Hepatocyte (in vitro differentiated cells): Measurements from ENCODE around the gene GRM8. TPM values are rescaled to one million over a fixed set of nuclear protein-coding genes. Genes with fewer than 3 reads are reported as not detected.

ENCODE experiments used
- DNase-seq: peaks from one replicate; pipeline ENCODE4 v3.0.0-alpha.2; 2016; ENCODE audit warnings: low spot score
- H2AFZ ChIP-seq: fragments of 200-600 bp; sonication (generic); 2 replicates; pipeline ENCODE4 v1.6.0; 2016; ENCODE audit warnings: antibody characterized with exemption, mild to moderate bottlenecking
- H3K27ac ChIP-seq: fragments of 200-600 bp; sonication (generic); 2 replicates; pipeline ENCODE4 v1.5.1; 2016; ENCODE audit warnings: mild to moderate bottlenecking
- H3K27me3 ChIP-seq: fragments of 200-600 bp; sonication (generic); 2 replicates; pipeline ENCODE4 v1.6.1; 2016
- H3K36me3 ChIP-seq: fragments of 200-600 bp; sonication (generic); replicated peaks from 2 replicates; pipeline ENCODE4 v1.5.1; 2016; ENCODE audit warnings: low read depth; ENCODE audit not compliant: insufficient read depth
- H3K4me1 ChIP-seq: fragments of 200-600 bp; sonication (generic); 2 replicates; pipeline ENCODE4 v1.5.1; 2016; ENCODE audit warnings: mild to moderate bottlenecking, moderate library complexity; ENCODE audit not compliant: insufficient read depth
- H3K4me2 ChIP-seq: fragments of 200-600 bp; sonication (generic); 2 replicates; pipeline ENCODE4 v1.6.0; 2016
- H3K4me3 ChIP-seq: fragments of 200-600 bp; sonication (generic); 2 replicates; pipeline ENCODE4 v1.5.1; 2016; ENCODE audit warnings: mild to moderate bottlenecking
- H3K79me2 ChIP-seq: fragments of 200-600 bp; sonication (generic); 2 replicates; pipeline ENCODE4 v1.6.0; 2017; ENCODE audit warnings: mild to moderate bottlenecking
- H3K9me2 ChIP-seq: fragments of 200-600 bp; sonication (generic); replicated peaks from 2 replicates; pipeline ENCODE4 v1.6.0; 2017; ENCODE audit warnings: mild to moderate bottlenecking; ENCODE audit not compliant: insufficient read depth
- H3K9me3 ChIP-seq: fragments of 200-600 bp; sonication (generic); 2 replicates; pipeline ENCODE4 v1.5.1; 2016; ENCODE audit warnings: low read depth, mild to moderate bottlenecking
- H4K20me1 ChIP-seq: fragments of 200-600 bp; sonication (generic); 2 replicates; pipeline ENCODE4 v1.6.0; 2016; ENCODE audit warnings: mild to moderate bottlenecking; ENCODE audit not compliant: insufficient read depth, poor library complexity, severe bottlenecking
- CTCF ChIP-seq: fragments of 200-600 bp; sonication (generic); IDR thresholded peaks from 2 replicates; pipeline ENCODE4 v1.5.1; 2016; ENCODE audit warnings: antibody characterized with exemption, mild to moderate bottlenecking; ENCODE audit not compliant: poor library complexity
- EZH2 ChIP-seq: fragments of 200-600 bp; sonication (generic); IDR thresholded peaks from 2 replicates; pipeline ENCODE4 v1.6.1; 2016; ENCODE audit warnings: antibody characterized with exemption, mild to moderate bottlenecking, borderline replicate concordance
- EZH2phosphoT487 ChIP-seq: fragments of 200-600 bp; sonication (generic); IDR thresholded peaks from one replicate; pipeline ENCODE4 v1.6.1; 2018; ENCODE audit warnings: antibody characterized with exemption, mild to moderate bottlenecking, low read depth, moderate library complexity; ENCODE audit not compliant: unreplicated experiment, severe bottlenecking
- WGBS: methylation state at CpG from one replicate; pipeline ENCODE4 v1.1.6; 2016; ENCODE audit warnings: low lambda C conversion rate; ENCODE audit errors: missing lambda C conversion rate; 5-methylcytosine and 5-hydroxymethylcytosine counted together
- polyA plus RNA-seq: library from polyadenylated mRNA; unstranded; fragments of >200 nt; fragmentation: Nextera tagmentation; extraction: Ambion mirVana; gene quantifications from 2 replicates; pipeline ENCODE4 v1.2.1, GENCODE V29; 2016
- total RNA-seq: library from RNA; depleted of rRNA; stranded (reverse); fragments of >200 nt; gene quantifications from 2 replicates; pipeline ENCODE4 v1.2.3, GENCODE V29; 2014

The GRM8 gene
- total and polyA plus RNA-seq, 2 experiments from 2014 or later, result 0.62 to 4.5 TPM

DNA sequence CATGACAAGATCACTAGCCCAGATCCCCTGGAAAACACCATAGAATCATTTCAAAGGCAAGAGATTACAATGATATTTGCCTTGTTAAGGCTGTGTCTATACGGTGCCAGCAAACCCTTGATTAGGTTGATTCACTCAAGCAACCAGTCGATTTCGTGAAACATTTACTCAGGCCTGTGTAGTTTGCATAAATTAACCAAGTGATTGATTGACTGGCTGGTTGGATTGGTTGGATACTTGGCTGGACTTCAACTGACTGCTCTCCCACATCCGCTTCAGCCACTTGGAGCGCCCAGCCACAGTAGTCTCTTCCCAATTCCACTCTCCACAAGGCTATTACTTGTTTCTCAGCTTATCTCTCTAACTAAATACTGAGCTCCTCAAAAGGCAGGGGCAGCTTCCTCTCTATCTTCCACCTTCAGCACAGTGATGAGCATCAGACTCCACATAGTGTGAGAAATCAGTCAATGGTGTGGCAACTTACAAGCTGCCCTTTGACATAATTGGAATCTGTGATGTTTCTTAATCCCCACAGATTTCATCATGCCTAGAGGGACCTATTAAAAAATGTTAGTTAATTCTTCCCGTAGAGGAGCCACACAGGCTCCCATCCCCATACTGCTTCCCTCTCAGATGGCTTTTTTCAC, 217.4 kb downstream of the GRM8 start:
- H3K79me2 ChIP-seq, result no peaks in the 10 kb centered on the region
- whole genome bisulfite sequencing, result 52% methylated on average over 6 of the region's 6 CpGs
- H3K4me2 ChIP-seq, result peak overlapping the region; percentile 11
- DNase-seq, result peak; percentile 11
- TF ChIP-seq EZH2phosphoT487 (no peak), CTCF (no peak), EZH2 (no peak)
- no peaks in the 10 kb centered on the region for H4K20me1 ChIP-seq
- no peak overlapping the region for H2AFZ ChIP-seq
- no peaks in the 10 kb centered on the region for H3K4me1 ChIP-seq
- H3K9me3 ChIP-seq, result no peaks in the 10 kb centered on the region
- H3K9me2 ChIP-seq, result no peaks in the 10 kb centered on the region
- H3K27ac ChIP-seq, result no peak overlapping the region
- no peak overlapping the region for H3K4me3 ChIP-seq
- no peaks in the 10 kb centered on the region for H3K27me3 ChIP-seq
- no peaks in the 10 kb centered on the region for H3K36me3 ChIP-seq

GRCh38 chr7:127034186-127034806, 218.4 kb downstream of the GRM8 start:
- no peaks in the 10 kb centered on the region for H3K4me1 ChIP-seq
- H3K9me2 ChIP-seq, result no peaks in the 10 kb centered on the region
- no peak overlapping the region for H3K27ac ChIP-seq
- DNase-seq, result no peak
- peak overlapping the region; percentile 11 for H3K4me2 ChIP-seq
- H3K9me3 ChIP-seq, result no peaks in the 10 kb centered on the region
- H4K20me1 ChIP-seq, result no peaks in the 10 kb centered on the region
- H3K36me3 ChIP-seq, result no peaks in the 10 kb centered on the region
- H3K4me3 ChIP-seq, result no peak overlapping the region
- TF ChIP-seq CTCF (no peak), EZH2phosphoT487 (no peak), EZH2 (no peak)
- H3K27me3 ChIP-seq, result no peaks in the 10 kb centered on the region
- no peaks in the 10 kb centered on the region for H3K79me2 ChIP-seq
- no peak overlapping the region for H2AFZ ChIP-seq

GRCh38 chr7:127029823-127030222, 222.9 kb downstream of the GRM8 start:
- no peaks in the 10 kb centered on the region for H3K9me3 ChIP-seq
- no peaks in the 10 kb centered on the region for H3K27me3 ChIP-seq
- H3K9me2 ChIP-seq, result no peaks in the 10 kb centered on the region
- H2AFZ ChIP-seq, result no peak overlapping the region
- no peaks in the 10 kb centered on the region for H3K36me3 ChIP-seq
- no peak overlapping the region for H3K4me2 ChIP-seq
- H3K4me1 ChIP-seq, result no peaks in the 10 kb centered on the region
- no peak for TF ChIP-seq CTCF
- no peak for TF ChIP-seq EZH2phosphoT487
- no peak for TF ChIP-seq EZH2
- H4K20me1 ChIP-seq, result no peaks in the 10 kb centered on the region
- no peak for DNase-seq
- no peak overlapping the region for H3K4me3 ChIP-seq
- WGBS, result 87% methylated on average over 2 of the region's 2 CpGs
- no peaks in the 10 kb centered on the region for H3K79me2 ChIP-seq
- H3K27ac ChIP-seq, result no peak overlapping the region
